ENCODE results near the gene SLIT3.

SLIT3 gene

GRCh38 chr5:169029661-169030274, 271.2 kb downstream of the SLIT3 start:
- no peak for DNase-seq (ENCODE audit: low read depth in 2 of 2)

- no peak for DNase-seq (ENCODE audit: low read depth in 2 of 2)
These were observed 271.9 kb downstream of the SLIT3 start for GRCh38 chr5:169029037-169029436.

- no peak for DNase-seq (ENCODE audit: low read depth in 2 of 2)
These were observed 273.4 kb downstream of the SLIT3 start for GRCh38 chr5:169027501-169028061.

GRCh38 chr5:169025491-169025890, 275.4 kb downstream of the SLIT3 start:
- DNase-seq (ENCODE audit: low read depth in 2 of 2) = no peak

- no peak for DNase-seq (ENCODE audit: low read depth in 2 of 2)
These were observed 276.5 kb downstream of the SLIT3 start for GRCh38 chr5:169024421-169024820.

- DNase-seq (ENCODE audit: low read depth in 2 of 2) = no peak
These were observed 278.2 kb downstream of the SLIT3 start for GRCh38 chr5:169022718-169023117.

- DNase-seq (ENCODE audit: low read depth in 2 of 2) = no peak
These were observed 280.8 kb downstream of the SLIT3 start for GRCh38 chr5:169020102-169020501.

- DNase-seq (ENCODE audit: low read depth in 2 of 2) = no peak
These were observed 282.0 kb downstream of the SLIT3 start for GRCh38 chr5:169018925-169019324.

GRCh38 chr5:169015991-169016390, 284.9 kb downstream of the SLIT3 start:
- DNase-seq (ENCODE audit: low read depth in 2 of 2) = no peak

GRCh38 chr5:169013846-169014245, 287.1 kb downstream of the SLIT3 start:
- DNase-seq (ENCODE audit: low read depth in 2 of 2) = no peak

- DNase-seq (ENCODE audit: low read depth in 2 of 2) = no peak
These were observed 287.7 kb downstream of the SLIT3 start for GRCh38 chr5:169013208-169013728.

- no peak for DNase-seq (ENCODE audit: low read depth in 2 of 2)
These were observed 288.5 kb downstream of the SLIT3 start for GRCh38 chr5:169012450-169012849.

GRCh38 chr5:169011451-169011850, 289.5 kb downstream of the SLIT3 start:
- no peak for DNase-seq (ENCODE audit: low read depth in 2 of 2)

GRCh38 chr5:169011009-169011408, 289.9 kb downstream of the SLIT3 start:
- no peak for DNase-seq (ENCODE audit: low read depth in 2 of 2)

- DNase-seq (ENCODE audit: low read depth in 2 of 2) = no peak
These were observed 291.8 kb downstream of the SLIT3 start for GRCh38 chr5:169009123-169009522.

GRCh38 chr5:169006842-169007790, 293.8 kb downstream of the SLIT3 start:
- no peak for DNase-seq (ENCODE audit: low read depth in 2 of 2)

GRCh38 chr5:169004551-169004950, 296.4 kb downstream of the SLIT3 start:
- no peak for DNase-seq (ENCODE audit: low read depth in 2 of 2)

- no peak for DNase-seq (ENCODE audit: low read depth in 2 of 2)
These were observed 297.0 kb downstream of the SLIT3 start for GRCh38 chr5:169003721-169004541.

GRCh38 chr5:169002953-169003555, 297.9 kb downstream of the SLIT3 start:
- DNase-seq (ENCODE audit: low read depth in 2 of 2) = no peak

- DNase-seq (ENCODE audit: low read depth in 2 of 2) = no peak
These were observed 299.5 kb downstream of the SLIT3 start for GRCh38 chr5:169001394-169001793.

GRCh38 chr5:168995024-168995423, 305.9 kb downstream of the SLIT3 start:
- no peak for DNase-seq (ENCODE audit: low read depth in 2 of 2)

Measured in stimulated activated CD4-positive, alpha-beta T cell treated with anti-CD3 and anti-CD28 coated beads, Interleukin-4, amount 100 ng/mL, for 48 hours (primary cell).